ENCODE results near the gene CALCOCO1.
"Not testable (repeated sequence)": the region's sequence is repeated elsewhere in the genome, so short reads cannot be mapped to it uniquely, and the experiment has no call there.

Gene CALCOCO1

GRCh38 chr12:53734425-53734824, 7.2 kb upstream of the CALCOCO1 start:
- in situ Hi-C loops (cut with HindIII; ENCODE audit: low sequenced_read_pairs): no loop called here

- in situ Hi-C loops (cut with HindIII; ENCODE audit: low sequenced_read_pairs): no loop called here
Measured at GRCh38 chr12:53733807-53734200, 6.6 kb upstream of the CALCOCO1 start.

GRCh38 chr12:53733051-53733806, 6.0 kb upstream of the CALCOCO1 start:
- in situ Hi-C loops (cut with HindIII; ENCODE audit: low sequenced_read_pairs): no loop called here

GRCh38 chr12:53729644-53730043, 2.4 kb upstream of the CALCOCO1 start:
- in situ Hi-C loops (cut with HindIII; ENCODE audit: low sequenced_read_pairs): no loop called here

- in situ Hi-C loops (cut with HindIII; ENCODE audit: low sequenced_read_pairs): no loop called here
Measured at GRCh38 chr12:53728206-53728605, 954 bp upstream of the CALCOCO1 start.

- in situ Hi-C loops (cut with HindIII; ENCODE audit: low sequenced_read_pairs): no loop called here
Measured at GRCh38 chr12:53726946-53727309, 324 bp downstream of the CALCOCO1 start.

GRCh38 chr12:53726341-53726740, 911 bp downstream of the CALCOCO1 start:
- in situ Hi-C loops (cut with HindIII; ENCODE audit: low sequenced_read_pairs): no loop called here

- in situ Hi-C loops (cut with HindIII; ENCODE audit: low sequenced_read_pairs): no loop called here
Measured at GRCh38 chr12:53725824-53726223, 1.4 kb downstream of the CALCOCO1 start.

GRCh38 chr12:53722450-53723041, 4.7 kb downstream of the CALCOCO1 start:
- in situ Hi-C loops (cut with HindIII; ENCODE audit: low sequenced_read_pairs): no loop called here

GRCh38 chr12:53720946-53721345, 6.3 kb downstream of the CALCOCO1 start:
- in situ Hi-C loops (cut with HindIII; ENCODE audit: low sequenced_read_pairs): no loop called here

- in situ Hi-C loops (cut with HindIII; ENCODE audit: low sequenced_read_pairs): no loop called here
Measured at GRCh38 chr12:53719649-53720048, 7.6 kb downstream of the CALCOCO1 start.

- in situ Hi-C loops (cut with HindIII; ENCODE audit: low sequenced_read_pairs): not testable (repeated sequence)
Measured at GRCh38 chr12:53718567-53718966, 8.7 kb downstream of the CALCOCO1 start.

GRCh38 chr12:53717319-53717718, 9.9 kb downstream of the CALCOCO1 start:
- in situ Hi-C loops (cut with HindIII; ENCODE audit: low sequenced_read_pairs): no loop called here

- in situ Hi-C loops (cut with HindIII; ENCODE audit: low sequenced_read_pairs): no loop called here
Measured at GRCh38 chr12:53714004-53714403, 13.2 kb downstream of the CALCOCO1 start.

GRCh38 chr12:53713516-53713915, 13.7 kb downstream of the CALCOCO1 start:
- in situ Hi-C loops (cut with HindIII; ENCODE audit: low sequenced_read_pairs): no loop called here

- in situ Hi-C loops (cut with HindIII; ENCODE audit: low sequenced_read_pairs): no loop called here
Measured at GRCh38 chr12:53712059-53712643, 15.1 kb downstream of the CALCOCO1 start.

- in situ Hi-C loops (cut with HindIII; ENCODE audit: low sequenced_read_pairs): no loop called here
Measured at GRCh38 chr12:53710091-53710490, 17.2 kb downstream of the CALCOCO1 start.

GRCh38 chr12:53709671-53710070, 17.6 kb downstream of the CALCOCO1 start:
- in situ Hi-C loops (cut with HindIII; ENCODE audit: low sequenced_read_pairs): no loop called here

GRCh38 chr12:53706080-53706479, 21.2 kb downstream of the CALCOCO1 start:
- in situ Hi-C loops (cut with HindIII; ENCODE audit: low sequenced_read_pairs): no loop called here

GRCh38 chr12:53703756-53704155, 23.5 kb downstream of the CALCOCO1 start:
- in situ Hi-C loops (cut with HindIII; ENCODE audit: low sequenced_read_pairs): no loop called here

GRCh38 chr12:53701518-53702264, 25.6 kb downstream of the CALCOCO1 start:
- in situ Hi-C loops (cut with HindIII; ENCODE audit: low sequenced_read_pairs): no loop called here

- in situ Hi-C loops (cut with HindIII; ENCODE audit: low sequenced_read_pairs): no loop called here
Measured at GRCh38 chr12:53700567-53700966, 26.7 kb downstream of the CALCOCO1 start.

Data from DLD1 (cell line).